Lower lobe of right lung (tissue), 2 donors: ENCODE results near the gene TNS4. TPM values are rescaled to one million over a fixed set of nuclear protein-coding genes. Genes with fewer than 3 reads are reported as not detected.

Experiments
- ATAC-seq, 2 donors: fragments of 200-7000 bp; cut with Tn5 transposase; one replicate each; pipeline ENCODE4 v1.9.1; 2020 to 2022; ENCODE audit warnings: mild to moderate bottlenecking in 2 of 2, moderate library complexity in 2 of 2
- DNase-seq: peaks from one replicate; pipeline ENCODE4 v3.0.0-alpha.2; 2020
- H3K27ac ChIP-seq: fragments of 200-600 bp; one replicate; pipeline ENCODE4 v1.8.0; 2022
- H3K27me3 ChIP-seq: fragments of 200-600 bp; one replicate; pipeline ENCODE4 v1.8.0; 2022; ENCODE audit warnings: low read depth
- H3K36me3 ChIP-seq: fragments of 200-600 bp; one replicate; pipeline ENCODE4 v1.8.0; 2022; ENCODE audit warnings: mild to moderate bottlenecking
- H3K4me1 ChIP-seq: fragments of 200-600 bp; one replicate; pipeline ENCODE4 v1.8.0; 2022
- H3K4me3 ChIP-seq: fragments of 200-600 bp; one replicate; pipeline ENCODE4 v1.8.0; 2022; ENCODE audit warnings: mild to moderate bottlenecking
- H3K9me3 ChIP-seq: fragments of 200-600 bp; one replicate; pipeline ENCODE4 v1.8.0; 2022
- CTCF ChIP-seq: fragments of 200-600 bp; IDR thresholded peaks from one replicate; pipeline ENCODE4 v1.8.0; 2022; ENCODE audit warnings: antibody characterized with exemption, mild to moderate bottlenecking
- intact Hi-C: fragments of 100-400 bp; cut with DNase I; formaldehyde crosslinking; loops from one replicate; pipeline ENCODE4 v1.11.0; 2022
- total RNA-seq: library from RNA; stranded (reverse); fragmentation: NEBNext Ultra II Directional; extraction: Animal tissue kit (Norgen Biotek cat#: 25700); gene quantifications from one replicate; pipeline ENCODE4 v1.2.1, GENCODE V29; 2021
- donor health status: DM: no; HTN: yes; CAD: no; lungs with severe emphysema.

The TNS4 gene
- total RNA-seq, 1 donor from 2014 or later = 0.68 TPM

GRCh38 chr17:40487371-40488020 is 13.9 kb downstream of the TNS4 start:
- Histone ChIP-seq H3K4me1 (peaks cover 30% of the 10 kb centered on the region), H3K27me3 (no peaks in the 10 kb centered on the region), H3K9me3 (no peaks in the 10 kb centered on the region), H3K4me3 (no peak overlapping the region), H3K27ac (no peak overlapping the region), H3K36me3 (no peaks in the 10 kb centered on the region)
- TF ChIP-seq CTCF = no peak
- DNase-seq = no peak
- intact Hi-C loops = no loop called here
- no peak for ATAC-seq

GRCh38 chr17:40486522-40487370 is 14.7 kb downstream of the TNS4 start:
- no peak for TF ChIP-seq CTCF

DNA sequence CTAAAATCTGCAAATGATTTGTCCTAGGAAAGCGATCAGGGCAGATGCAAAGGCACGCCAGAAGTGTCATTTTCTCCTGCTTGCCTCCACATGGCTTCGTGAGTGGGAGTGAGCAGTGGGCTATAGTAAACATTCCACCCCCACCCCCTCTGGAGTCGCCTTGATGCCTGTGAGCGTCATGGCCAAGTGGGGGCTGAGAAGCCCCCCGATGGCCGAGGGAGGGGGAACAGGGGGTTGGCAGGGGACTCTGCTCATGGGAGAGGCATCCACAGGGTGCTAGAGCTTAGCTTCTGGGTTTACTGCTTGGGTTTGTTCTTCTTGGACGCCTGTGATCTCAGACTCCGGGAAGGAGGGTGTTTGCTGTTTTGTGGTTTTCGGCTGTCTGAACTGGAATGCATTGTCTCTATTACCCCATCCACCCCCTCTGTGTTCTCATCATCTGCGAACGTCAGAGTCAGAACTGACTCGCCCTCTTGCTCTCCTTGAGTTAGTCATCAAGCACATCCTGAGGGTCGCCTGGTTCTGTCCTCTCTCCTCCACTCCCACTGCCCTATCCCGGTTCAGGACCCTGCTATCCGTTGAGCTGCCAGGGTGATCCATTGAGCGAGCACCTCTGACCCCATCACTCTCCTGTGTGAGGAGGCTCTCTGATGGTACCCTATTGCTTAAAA is 15.4 kb downstream of the TNS4 start:
- no peaks in the 10 kb centered on the region for H3K9me3 ChIP-seq
- peak overlapping the region; percentile 64 for H3K27ac ChIP-seq
- no peak for DNase-seq
- no peak overlapping the region for H3K4me3 ChIP-seq
- no peak for TF ChIP-seq CTCF
- H3K4me1 ChIP-seq = peaks cover 43% of the 10 kb centered on the region
- no peaks in the 10 kb centered on the region for H3K27me3 ChIP-seq
- no peaks in the 10 kb centered on the region for H3K36me3 ChIP-seq
- peak; percentile 19 to 52 for ATAC-seq
- intact Hi-C loops = no loop called here

More at GRCh38 chr17:40486522-40487370, 14.7 kb downstream of the TNS4 start:
- ATAC-seq = no peak
- peaks cover 35% of the 10 kb centered on the region for H3K4me1 ChIP-seq
- H3K27ac ChIP-seq = peak overlapping the region; percentile 21
- H3K36me3 ChIP-seq = no peaks in the 10 kb centered on the region
- no peak overlapping the region for H3K4me3 ChIP-seq
- H3K9me3 ChIP-seq = no peaks in the 10 kb centered on the region
- intact Hi-C loops = no loop called here
- no peak for DNase-seq
- no peaks in the 10 kb centered on the region for H3K27me3 ChIP-seq

DNA sequence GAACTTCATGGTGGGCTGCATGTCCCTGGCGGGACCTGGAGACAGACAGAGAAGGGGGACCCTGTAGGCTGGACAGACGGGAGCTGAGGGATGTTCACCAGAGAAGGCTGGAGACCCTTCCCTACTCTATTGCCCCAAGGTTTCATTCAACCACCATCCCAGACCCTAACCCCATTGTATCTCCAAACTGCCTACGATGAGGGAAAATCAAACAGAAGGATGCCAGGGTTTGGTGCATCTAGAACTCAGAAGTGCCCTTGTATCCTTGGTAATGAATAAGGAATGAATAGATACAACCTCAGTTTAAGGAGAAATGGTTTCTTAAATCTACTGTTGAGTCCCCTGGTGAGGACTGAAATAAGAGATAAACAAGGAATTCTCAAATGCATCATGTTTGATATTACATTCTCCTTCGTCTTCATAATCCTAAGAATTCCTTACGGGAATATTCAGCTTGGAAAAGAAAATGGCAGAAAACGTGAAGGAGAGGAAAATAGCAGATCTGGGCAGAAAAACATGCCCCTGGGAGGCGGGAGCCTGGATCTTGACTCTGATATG is 16.4 kb downstream of the TNS4 start:
- intact Hi-C loops = no loop called here
- TF ChIP-seq CTCF = no peak
- Histone ChIP-seq H3K4me1 (peaks cover 41% of the 10 kb centered on the region), H3K27me3 (no peaks in the 10 kb centered on the region), H3K9me3 (no peaks in the 10 kb centered on the region), H3K4me3 (no peak overlapping the region), H3K27ac (no peak overlapping the region), H3K36me3 (no peaks in the 10 kb centered on the region)
- DNase-seq (no peak), ATAC-seq (no peak)

DNA sequence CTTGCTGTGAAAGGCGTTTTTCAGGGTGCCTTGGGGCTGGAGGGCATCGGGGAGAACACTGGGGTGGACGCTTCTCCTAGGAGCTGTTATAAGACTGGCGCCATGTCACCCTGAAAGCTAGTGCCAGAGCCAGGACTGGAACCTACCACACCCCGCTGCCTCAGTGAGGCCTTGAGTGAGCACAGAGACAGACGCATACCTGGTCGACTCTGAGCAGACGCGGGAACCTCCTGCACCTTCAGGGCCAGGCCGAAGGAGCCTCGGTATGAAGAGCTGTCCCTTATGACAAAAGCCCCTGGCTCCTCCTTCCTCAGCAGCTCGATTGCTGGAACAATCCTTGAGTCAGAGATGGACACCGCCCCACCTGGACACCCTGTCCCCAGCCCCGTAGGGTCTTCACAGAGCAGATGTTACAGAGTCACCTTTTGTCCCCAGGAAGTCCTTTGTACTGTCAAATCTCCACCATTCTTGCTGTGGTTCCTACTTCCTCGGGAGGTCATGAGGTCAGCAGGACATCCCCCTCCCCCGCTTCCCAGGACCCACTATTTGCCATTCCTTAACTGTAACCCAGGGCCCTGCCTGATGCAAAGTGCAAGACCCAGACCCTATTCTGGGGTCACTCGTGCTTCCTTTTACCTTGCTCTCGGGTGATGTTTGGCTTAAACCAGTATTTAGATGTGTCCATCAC is 17.0 kb downstream of the TNS4 start:
- H3K9me3 ChIP-seq = no peaks in the 10 kb centered on the region
- intact Hi-C loops = no loop called here
- no peaks in the 10 kb centered on the region for H3K36me3 ChIP-seq
- no peaks in the 10 kb centered on the region for H3K27me3 ChIP-seq
- H3K27ac ChIP-seq = no peak overlapping the region
- no peak overlapping the region for H3K4me3 ChIP-seq
- no peak for TF ChIP-seq CTCF
- DNase-seq (no peak), ATAC-seq (no peak)
- H3K4me1 ChIP-seq = peaks cover 41% of the 10 kb centered on the region
